Urinary bladder (tissue), 4 donors: ENCODE results near the gene MAPKBP1. TPM values are rescaled to one million over a fixed set of nuclear protein-coding genes. Genes with fewer than 3 reads are reported as not detected.

Experiments used
- DNase-seq: peaks from one replicate; pipeline ENCODE4 v3.0.0-alpha.2; 2015; ENCODE audit errors: extremely low spot score
- H3K27ac ChIP-seq: one replicate; pipeline ENCODE4 v1.5.1; 2013; ENCODE audit warnings: low read depth, mild to moderate bottlenecking, moderate library complexity
- H3K36me3 ChIP-seq: one replicate; pipeline ENCODE4 v1.6.1; 2013; ENCODE audit warnings: mild to moderate bottlenecking, moderate library complexity; ENCODE audit not compliant: insufficient read depth
- H3K4me1 ChIP-seq: one replicate; pipeline ENCODE4 v1.6.1; 2013; ENCODE audit warnings: mild to moderate bottlenecking, moderate library complexity; ENCODE audit not compliant: insufficient read depth
- H3K4me3 ChIP-seq: one replicate; pipeline ENCODE4 v1.5.1; 2013; ENCODE audit warnings: low read depth, low read length
- WGBS: extraction: QIAGEN DNeasy Blood & Tissue Kit; methylation state at CpG from one replicate; pipeline ENCODE4 v1.1.7; 2013; 5-methylcytosine and 5-hydroxymethylcytosine counted together
- polyA plus RNA-seq: library from polyadenylated mRNA; stranded (reverse); fragments of 200-250 nt; gene quantifications from one replicate; pipeline ENCODE4 v1.2.3, GENCODE V29; 2013
- total RNA-seq: library from RNA; depleted of rRNA; stranded (reverse); fragments of >200 nt; gene quantifications from one replicate; pipeline ENCODE4 v1.2.3, GENCODE V29; 2014
- donor health status: healthy with polysubstance abuse.
- donor health status: healthy.

MAPKBP1 gene
- total and polyA plus RNA-seq, 2 donors = 19.1 to 27.7 TPM

DNA sequence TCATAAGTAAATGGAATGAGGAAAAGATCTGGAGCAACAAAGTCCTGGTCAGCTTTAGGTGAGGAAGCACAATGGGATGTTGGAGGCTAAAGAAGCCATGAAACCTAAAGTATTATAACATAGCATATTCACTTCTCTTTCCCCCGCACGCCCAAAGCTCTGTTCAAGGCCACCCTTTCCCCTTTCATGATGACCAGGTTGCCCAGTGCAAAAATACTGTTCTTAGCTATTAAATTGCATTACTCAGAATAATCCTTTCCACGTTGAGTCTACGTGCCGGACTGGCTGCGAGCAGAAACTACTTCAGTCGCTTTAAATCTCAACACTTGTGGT, 589 bp upstream of the MAPKBP1 start:
- H3K4me3 ChIP-seq = peak overlapping the region; percentile 17
- H3K4me1 ChIP-seq = peaks cover 3% of the 10 kb centered on the region
- 5% methylated on average over 7 of the region's 7 CpGs for WGBS
- no peak for DNase-seq
- no peak overlapping the region for H3K27ac ChIP-seq
- H3K36me3 ChIP-seq = peaks cover under 1% of the 10 kb centered on the region

DNA sequence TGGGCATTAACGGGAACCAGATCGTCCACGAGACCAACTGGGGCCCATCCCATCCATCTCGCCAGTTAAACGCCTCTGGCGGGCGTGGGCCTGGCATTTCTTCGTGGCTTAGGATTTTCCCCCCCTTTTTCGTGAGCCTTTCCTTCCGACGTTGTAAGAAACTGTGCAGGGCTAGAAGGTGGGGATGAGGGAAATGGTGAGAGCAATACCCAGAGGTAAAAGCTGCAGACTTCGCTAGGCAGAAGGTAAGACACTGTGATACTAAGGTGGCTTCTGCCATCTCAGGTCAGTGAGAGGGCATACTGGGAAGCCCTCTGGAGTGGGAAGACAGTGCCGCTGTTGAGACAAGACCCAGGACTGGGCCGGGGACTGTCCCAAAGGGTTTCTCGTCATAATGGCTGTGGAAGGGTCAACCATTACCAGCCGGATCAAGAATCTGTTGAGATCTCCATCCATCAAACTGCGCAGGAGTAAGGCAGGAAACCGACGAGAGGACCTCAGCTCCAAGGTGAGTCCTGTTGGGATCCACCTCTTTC, 666 bp downstream of the MAPKBP1 start:
- H3K4me3 ChIP-seq = peak overlapping the region; percentile 73
- H3K27ac ChIP-seq = peak overlapping the region; percentile 86
- H3K4me1 ChIP-seq = peaks cover 3% of the 10 kb centered on the region
- WGBS = 7% methylated on average over 19 of the region's 19 CpGs
- DNase-seq = no peak
- no peaks in the 10 kb centered on the region for H3K36me3 ChIP-seq

DNA sequence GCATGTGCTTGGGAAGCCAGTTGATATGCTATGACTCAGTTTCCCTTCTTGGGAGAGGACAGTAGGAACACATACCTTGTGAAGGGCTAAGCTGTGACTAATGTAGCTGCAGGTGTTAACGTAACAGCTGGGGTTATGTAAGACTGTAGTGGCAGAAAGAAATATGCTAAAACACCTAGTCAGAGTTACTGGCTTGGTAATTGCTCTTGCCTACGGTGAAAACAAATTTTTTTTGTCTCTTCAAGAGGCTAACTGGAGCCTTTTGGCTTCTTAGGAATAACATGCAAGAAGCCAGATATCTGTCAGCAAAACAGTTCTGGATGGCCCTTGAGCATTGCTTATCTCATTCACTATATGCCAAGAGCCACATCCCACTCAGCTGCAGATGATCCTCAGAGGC, 1.4 kb downstream of the MAPKBP1 start:
- DNase-seq = no peak
- Histone ChIP-seq H3K4me3 (peak overlapping the region; percentile 73), H3K27ac (no peak overlapping the region), H3K4me1 (peaks cover 3% of the 10 kb centered on the region), H3K36me3 (no peaks in the 10 kb centered on the region)
- 31% methylated on average over 2 of the region's 2 CpGs for WGBS

DNA sequence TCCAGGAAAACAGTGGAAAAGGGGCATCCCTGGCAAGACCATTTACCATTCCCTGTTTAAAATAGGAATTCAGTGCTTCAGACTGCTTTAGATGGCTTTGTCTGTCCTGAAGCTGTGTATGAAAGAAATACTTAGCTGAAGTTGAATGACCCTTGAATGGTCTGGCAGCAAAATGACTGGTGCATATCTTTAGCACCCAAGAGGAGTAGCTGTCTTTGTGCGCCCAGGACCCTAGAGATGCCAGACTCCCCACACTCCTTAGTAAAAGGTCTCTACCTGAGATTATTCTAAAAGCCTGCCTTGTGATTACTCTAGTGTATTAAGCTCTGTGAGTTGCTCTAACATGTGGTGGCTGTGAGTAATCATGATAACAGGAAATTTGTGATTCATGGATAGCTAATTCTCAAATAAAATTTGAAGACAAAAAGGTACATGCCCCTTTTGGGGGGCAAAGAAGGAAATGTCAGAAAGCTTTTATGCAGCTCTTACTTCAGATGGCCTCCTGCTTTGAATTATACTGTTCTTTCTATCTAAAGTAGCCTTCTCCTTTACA, 3.2 kb downstream of the MAPKBP1 start:
- H3K36me3 ChIP-seq = no peaks in the 10 kb centered on the region
- no peak for DNase-seq
- 88% methylated on average over 1 of the region's 1 CpG for WGBS
- no peak overlapping the region for H3K4me3 ChIP-seq
- peaks cover 3% of the 10 kb centered on the region for H3K4me1 ChIP-seq
- no peak overlapping the region for H3K27ac ChIP-seq

DNA sequence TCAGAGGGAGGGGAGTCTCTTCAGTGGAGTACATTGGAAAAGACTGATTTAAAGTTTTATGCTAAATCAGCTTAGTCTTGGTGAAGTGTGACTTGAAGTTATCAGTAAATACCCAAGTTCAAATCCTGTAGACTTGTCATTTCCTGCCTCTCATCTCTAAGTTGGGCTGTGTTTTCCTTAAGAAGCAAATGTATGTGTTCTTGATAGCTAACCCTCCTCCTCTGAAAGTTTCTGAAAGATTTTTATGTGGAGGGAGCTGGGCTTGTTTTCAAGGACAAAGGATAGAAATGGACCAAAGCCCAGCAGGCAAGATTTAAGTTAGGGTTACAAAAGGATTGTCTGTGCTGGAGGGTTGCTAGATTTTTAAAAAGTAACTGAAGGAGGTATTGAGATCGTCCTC, 4.2 kb downstream of the MAPKBP1 start:
- Histone ChIP-seq H3K36me3 (no peaks in the 10 kb centered on the region), H3K4me1 (peaks cover 3% of the 10 kb centered on the region), H3K27ac (no peak overlapping the region), H3K4me3 (no peak overlapping the region)
- no peak for DNase-seq
- 41% methylated on average over 1 of the region's 1 CpG for WGBS

DNA sequence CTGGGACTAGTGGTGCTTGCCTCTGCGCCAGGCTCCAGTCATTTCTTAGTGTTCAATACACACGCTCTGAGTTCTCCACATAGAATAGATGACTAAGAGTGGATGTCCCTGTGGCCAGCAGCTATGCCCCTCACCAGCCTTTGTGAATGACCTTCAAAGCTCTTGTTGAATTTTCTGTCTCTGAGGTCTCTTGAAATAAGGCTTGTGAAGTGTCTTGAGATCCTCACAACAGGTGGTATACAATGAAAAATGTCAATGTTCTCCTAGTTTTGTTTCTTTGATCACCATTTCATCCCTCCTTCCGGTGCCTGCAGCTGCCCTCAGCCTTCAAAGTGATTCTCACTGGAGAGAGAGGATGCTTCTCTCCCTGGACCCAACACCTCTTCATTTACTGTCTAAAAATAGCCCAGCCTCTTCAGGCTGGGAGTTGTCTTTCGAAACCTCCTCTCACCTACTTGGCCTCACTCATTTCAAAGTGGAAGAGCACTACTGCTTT, 5.4 kb downstream of the MAPKBP1 start:
- no peak for DNase-seq
- Histone ChIP-seq H3K27ac (no peak overlapping the region), H3K4me1 (peaks cover 3% of the 10 kb centered on the region), H3K36me3 (no peaks in the 10 kb centered on the region), H3K4me3 (no peak overlapping the region)
- whole genome bisulfite sequencing = 49% methylated on average over 4 of the region's 4 CpGs

DNA sequence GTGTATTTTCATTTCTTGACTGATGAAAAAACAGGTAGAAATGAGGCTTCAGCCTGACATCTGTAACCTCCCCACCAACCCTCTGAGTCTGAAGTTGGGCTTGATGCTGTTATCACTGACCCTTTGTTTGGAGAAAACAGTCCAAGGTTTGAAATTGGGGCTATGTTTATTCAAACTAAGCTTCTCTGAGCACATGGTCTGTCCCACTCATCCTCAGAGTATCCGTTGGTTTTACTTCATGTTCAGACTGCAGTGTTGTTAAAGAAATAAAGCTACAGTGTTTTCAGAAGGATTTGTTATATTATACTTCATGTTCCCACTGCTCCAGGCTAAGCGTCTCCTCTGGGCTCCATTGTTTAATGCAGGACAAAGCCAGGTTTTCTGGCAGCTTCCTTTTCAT, 6.0 kb downstream of the MAPKBP1 start:
- Histone ChIP-seq H3K4me3 (no peak overlapping the region), H3K36me3 (no peaks in the 10 kb centered on the region), H3K27ac (no peak overlapping the region), H3K4me1 (peaks cover 3% of the 10 kb centered on the region)
- WGBS = 19% methylated on average over 2 of the region's 2 CpGs
- no peak for DNase-seq

DNA sequence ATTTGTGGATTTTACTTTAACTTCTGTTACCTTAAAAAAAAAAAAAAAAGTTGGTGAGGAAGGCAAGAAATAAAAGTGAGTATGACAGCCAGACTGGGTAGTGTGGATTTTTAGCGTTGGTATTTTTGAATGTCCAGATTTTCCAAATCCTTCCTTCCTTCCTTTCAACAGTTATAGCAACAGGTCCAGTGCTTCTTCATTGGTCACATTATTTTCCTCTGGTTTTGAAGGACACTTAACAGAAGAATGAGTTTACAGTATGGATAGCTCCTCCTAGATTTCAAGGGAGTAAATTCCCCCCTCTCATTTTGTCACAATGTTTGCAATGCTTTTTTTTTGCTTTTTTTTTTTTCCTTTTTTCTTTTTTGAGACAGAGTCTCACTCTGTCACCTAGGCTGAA, 6.4 kb downstream of the MAPKBP1 start:
- no peak for DNase-seq
- Histone ChIP-seq H3K27ac (no peak overlapping the region), H3K4me3 (no peak overlapping the region), H3K36me3 (no peaks in the 10 kb centered on the region), H3K4me1 (peaks cover 3% of the 10 kb centered on the region)
- WGBS = 9% methylated on average over 1 of the region's 1 CpG

DNA sequence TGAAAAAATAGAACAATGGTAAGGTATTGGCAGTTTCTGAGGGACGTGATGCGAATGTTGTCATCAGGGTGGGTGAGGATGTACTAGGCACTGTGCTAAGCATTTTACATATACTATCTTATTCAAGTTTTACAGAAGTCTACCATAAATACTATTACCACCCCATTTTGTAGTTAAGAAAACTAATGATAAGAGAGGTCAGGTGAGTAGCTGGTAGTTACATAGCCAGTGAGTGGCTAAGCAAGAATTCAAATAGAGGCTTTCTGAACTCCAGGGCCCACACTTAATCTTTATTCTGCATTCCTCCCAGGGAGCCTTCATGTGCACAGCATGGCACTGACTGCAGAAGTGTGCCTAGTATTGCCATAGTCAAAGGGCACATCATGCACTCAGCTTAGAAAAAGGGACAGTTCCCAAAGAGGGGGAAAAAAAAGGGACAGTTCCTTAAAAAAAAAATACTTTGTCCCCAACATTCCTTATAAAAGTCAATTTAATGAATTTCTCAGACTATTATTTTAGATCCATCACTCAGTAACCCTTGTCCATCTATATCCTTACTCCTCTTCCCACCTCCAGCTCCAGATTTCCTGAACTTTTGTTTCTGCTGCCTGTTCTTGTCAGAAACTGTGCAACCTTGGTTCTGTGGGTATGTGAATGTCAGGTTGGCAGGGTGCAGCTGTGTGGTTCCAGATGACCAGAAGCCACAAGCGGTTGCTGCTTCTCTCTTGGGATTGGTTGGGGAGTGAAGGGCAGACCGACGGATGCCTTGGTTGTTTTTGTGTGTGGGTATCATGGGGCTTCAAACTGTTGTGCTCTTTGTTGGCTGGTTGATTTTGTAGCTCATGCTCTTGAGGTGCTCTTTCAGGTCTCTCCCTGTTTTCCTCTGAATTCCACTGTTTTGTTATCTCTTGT, 8.3 kb downstream of the MAPKBP1 start:
- Histone ChIP-seq H3K27ac (no peak overlapping the region), H3K4me3 (no peak overlapping the region), H3K36me3 (peaks cover 1% of the 10 kb centered on the region), H3K4me1 (no peaks in the 10 kb centered on the region)
- 94% methylated on average over 5 of the region's 5 CpGs for WGBS
- no peak for DNase-seq

DNA sequence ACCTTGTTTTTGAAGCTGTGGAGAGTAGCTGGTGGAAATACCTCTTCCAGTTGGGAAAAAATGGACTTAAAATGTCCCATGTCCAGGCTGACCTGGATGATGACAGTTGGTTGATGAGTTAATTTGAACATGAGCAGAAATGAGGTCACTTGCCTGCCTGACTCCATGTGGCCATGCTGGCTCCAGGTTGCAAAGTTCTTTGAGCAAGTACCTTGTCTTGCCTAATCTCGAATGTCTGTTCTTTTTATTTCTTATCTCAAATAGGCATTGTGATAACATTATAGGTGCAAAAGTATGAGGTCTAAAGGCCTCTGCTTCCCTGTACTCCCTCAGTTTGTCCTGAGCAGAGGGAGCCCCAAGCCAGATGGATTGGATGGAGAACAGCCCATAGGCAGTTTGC, 9.0 kb downstream of the MAPKBP1 start:
- H3K27ac ChIP-seq = no peak overlapping the region
- no peak for DNase-seq
- no peaks in the 10 kb centered on the region for H3K4me1 ChIP-seq
- WGBS = 65% methylated on average over 1 of the region's 1 CpG
- H3K36me3 ChIP-seq = peaks cover 1% of the 10 kb centered on the region
- H3K4me3 ChIP-seq = no peak overlapping the region

DNA sequence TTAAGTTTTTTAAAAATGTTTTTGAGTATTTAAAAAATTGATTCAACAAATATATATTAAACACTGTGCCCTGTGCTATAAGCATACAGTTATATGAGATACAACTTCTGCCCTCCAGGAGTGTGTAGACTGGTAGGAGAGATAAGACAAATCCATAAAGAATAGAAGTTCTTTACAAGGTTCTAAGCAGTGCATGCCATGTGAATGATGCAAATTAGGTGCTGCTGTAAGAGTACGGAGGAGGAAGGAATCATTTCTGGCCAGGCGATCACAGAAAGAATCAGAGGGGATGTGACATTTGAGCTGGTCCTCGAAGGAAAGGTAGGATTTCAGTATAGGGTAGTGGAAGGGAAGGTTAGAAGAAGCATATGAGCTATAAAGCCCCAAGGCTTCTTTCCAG, 14.0 kb downstream of the MAPKBP1 start:
- Histone ChIP-seq H3K4me3 (no peak overlapping the region), H3K36me3 (peaks cover 1% of the 10 kb centered on the region), H3K4me1 (no peaks in the 10 kb centered on the region), H3K27ac (no peak overlapping the region)
- 82% methylated on average over 3 of the region's 3 CpGs for WGBS
- DNase-seq = no peak

DNA sequence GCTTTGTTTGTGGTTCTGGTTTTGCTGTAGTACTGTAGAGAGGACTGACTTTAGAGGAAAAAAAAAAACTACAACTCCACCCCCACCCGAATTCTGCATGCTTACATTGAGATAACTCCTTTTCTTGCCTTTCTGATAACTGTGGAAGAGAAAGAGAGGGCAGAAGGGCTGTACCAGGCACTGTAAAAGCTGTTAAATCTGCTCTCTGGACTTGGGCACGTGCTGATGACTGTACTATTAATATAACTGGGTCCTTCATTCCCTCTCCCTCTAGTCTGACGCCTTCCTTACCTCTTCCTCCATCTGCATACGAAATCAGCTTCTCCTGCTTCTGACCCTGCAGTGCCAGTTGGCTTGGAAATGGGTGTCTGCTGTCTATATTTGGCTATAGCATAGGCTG, 15.0 kb downstream of the MAPKBP1 start:
- Histone ChIP-seq H3K27ac (no peak overlapping the region), H3K36me3 (peaks cover 1% of the 10 kb centered on the region), H3K4me3 (no peak overlapping the region), H3K4me1 (no peaks in the 10 kb centered on the region)
- no peak for DNase-seq
- WGBS = 50% methylated on average over 4 of the region's 4 CpGs

DNA sequence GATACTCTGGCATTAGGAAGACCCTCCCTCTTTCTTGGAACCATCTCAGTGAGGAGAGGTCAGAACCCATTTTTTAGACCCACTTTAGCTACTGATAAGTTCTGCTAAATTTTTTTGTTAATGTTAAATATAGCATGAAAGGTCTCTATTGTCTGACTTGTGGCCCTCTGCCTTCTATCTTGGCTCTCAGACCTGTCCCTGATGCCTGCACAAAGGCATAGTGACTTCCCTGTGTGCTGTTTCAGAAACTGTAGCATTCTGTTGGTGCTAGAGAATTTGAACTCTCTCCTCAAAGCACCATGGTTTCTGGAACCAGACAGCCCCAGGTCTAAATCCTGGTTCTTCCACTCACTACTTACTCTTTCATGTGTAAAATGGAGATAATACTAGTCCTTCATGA, 15.4 kb downstream of the MAPKBP1 start:
- Histone ChIP-seq H3K36me3 (peaks cover 1% of the 10 kb centered on the region), H3K27ac (no peak overlapping the region), H3K4me3 (no peak overlapping the region), H3K4me1 (no peaks in the 10 kb centered on the region)
- no peak for DNase-seq

DNA sequence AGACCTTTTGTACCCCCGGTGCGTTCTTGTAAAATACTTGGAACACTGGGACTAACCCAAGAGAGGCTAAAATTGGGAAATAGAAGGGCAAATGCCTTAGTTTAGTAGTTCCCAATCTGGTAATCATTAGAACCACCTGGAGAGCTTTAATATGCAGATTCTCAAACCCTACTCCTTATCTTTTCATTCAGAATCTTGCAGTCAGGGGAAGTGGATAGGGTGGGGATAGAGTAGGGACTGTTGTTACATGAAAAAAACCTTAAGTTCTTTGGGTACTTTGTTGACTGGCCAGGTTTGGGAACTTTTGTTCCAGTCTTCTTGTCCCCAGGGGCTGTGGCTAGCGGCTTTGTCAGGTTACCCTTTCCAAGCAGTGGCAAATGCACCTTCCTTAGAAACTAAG, 15.9 kb downstream of the MAPKBP1 start:
- Histone ChIP-seq H3K36me3 (peaks cover 1% of the 10 kb centered on the region), H3K4me3 (no peak overlapping the region), H3K4me1 (no peaks in the 10 kb centered on the region), H3K27ac (no peak overlapping the region)
- DNase-seq = no peak
- 90% methylated on average over 3 of the region's 3 CpGs for WGBS
